ENCODE results near the gene GP1BA.

- TF ChIP-seq CTCF (IDR thresholded peaks at IDR 0.05 in 8 of 11, conservative IDR thresholded peaks at IDR 0.05 in 3 of 11) (no peak), POLR2AphosphoS5 (IDR thresholded peaks at IDR 0.05) (no peak)
Measured at GRCh38 chr17:4919511-4920047, 12.5 kb upstream of the GP1BA start.

All from spleen (tissue), 7 donors.